Cardiac muscle cell (in vitro differentiated cells and primary cell): ENCODE data around the gene ATAD2B. TPM values are rescaled to one million over a fixed set of nuclear protein-coding genes. Genes with fewer than 3 reads are reported as not detected.
A peak's percentile ranks its signal among the peaks of the same experiment; 100 is the strongest.
"Not testable (repeated sequence)": the region's sequence is repeated elsewhere in the genome, so short reads cannot be mapped to it uniquely, and the experiment has no call there.

ENCODE experiments used
- DNase-seq, 2 donors: peaks; one replicate each; pipeline versions ENCODE4 v3.0.0 to v3.0.0-alpha.2; 2010 to 2017; ENCODE audit warnings: low read depth in 1 of 2, low spot score in 1 of 2
- H3K27ac ChIP-seq: fragments of 200-600 bp; sonication (generic); 2 replicates; pipeline ENCODE4 v1.5.1; 2016
- H3K27me3 ChIP-seq: fragments of 200-600 bp; sonication (generic); 2 replicates; pipeline ENCODE4 v1.6.0; 2016; ENCODE audit warnings: control low read depth
- H3K36me3 ChIP-seq: fragments of 200-600 bp; sonication (generic); 2 replicates; pipeline ENCODE4 v1.5.1; 2016; ENCODE audit warnings: control low read depth
- H3K4me1 ChIP-seq: fragments of 200-600 bp; sonication (generic); 2 replicates; pipeline ENCODE4 v1.8.1; 2017; ENCODE audit warnings: low read depth, mild to moderate bottlenecking, mixed run types
- H3K4me3 ChIP-seq: fragments of 200-600 bp; sonication (generic); 2 replicates; pipeline ENCODE4 v1.5.1; 2016; ENCODE audit warnings: mild to moderate bottlenecking
- H3K9me3 ChIP-seq: fragments of 200-600 bp; sonication (generic); 2 replicates; pipeline ENCODE4 v1.5.1; 2017; ENCODE audit warnings: low read depth, mild to moderate bottlenecking, control low read depth
- CTCF ChIP-seq: IDR thresholded peaks from 2 replicates; pipeline ENCODE4 v1.5.1; 2012; ENCODE audit warnings: low read depth, mild to moderate bottlenecking, low read length
- polyA plus RNA-seq: library from polyadenylated mRNA; unstranded; fragments of >200 nt; fragmentation: Nextera tagmentation; extraction: Ambion mirVana; gene quantifications from 2 replicates; pipeline ENCODE4 v1.2.1, GENCODE V29; 2016
- total RNA-seq: library from RNA; depleted of rRNA; stranded (reverse); fragments of >200 nt; gene quantifications from 2 replicates; pipeline ENCODE4 v1.2.3, GENCODE V29; 2016

ATAD2B gene
- total and polyA plus RNA-seq, 2 experiments from 2014 or later, result 10.7 to 17.2 TPM

DNA sequence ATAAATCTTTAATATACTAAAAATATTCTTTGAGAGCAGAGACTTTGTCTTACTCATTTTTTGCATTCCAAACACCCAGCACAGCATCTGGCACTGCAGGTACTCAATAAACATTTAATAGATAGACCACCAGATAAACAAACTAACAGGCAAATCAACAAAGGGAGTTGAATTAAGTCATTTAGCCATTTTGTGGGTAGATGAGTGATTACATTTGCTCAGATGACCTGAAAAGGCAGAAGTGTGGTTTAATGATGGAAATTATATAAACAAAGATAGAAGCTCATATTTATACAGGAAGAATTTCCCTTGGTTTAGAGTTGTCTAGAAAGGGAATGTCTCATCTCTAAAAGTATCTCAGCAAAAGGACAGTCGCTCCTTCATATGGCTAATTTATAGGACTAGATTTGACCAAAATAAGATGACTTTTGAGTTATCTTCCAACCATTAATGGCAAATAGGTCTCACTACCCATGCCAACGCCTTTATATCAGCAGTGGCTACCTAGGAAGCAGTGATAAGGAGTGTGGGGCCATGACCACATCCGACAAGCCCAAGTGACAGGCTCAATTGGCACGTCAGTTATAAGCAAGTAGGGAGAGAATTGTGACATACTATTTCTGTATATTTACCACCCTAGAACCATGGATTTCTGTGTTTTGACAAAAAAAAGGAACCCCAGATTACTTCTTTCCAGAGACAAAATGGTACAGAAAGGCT is 173.5 kb downstream of the ATAD2B start:
- Histone ChIP-seq H3K9me3 (no peaks in the 10 kb centered on the region), H3K4me3 (no peak overlapping the region), H3K27me3 (no peaks in the 10 kb centered on the region), H3K27ac (peak overlapping the region; percentile 78), H3K36me3 (peaks cover 5% of the 10 kb centered on the region), H3K4me1 (peaks cover 48% of the 10 kb centered on the region)
- peak in 1 of 2 donors; percentile 11 for DNase-seq
- no peak for TF ChIP-seq CTCF

DNA sequence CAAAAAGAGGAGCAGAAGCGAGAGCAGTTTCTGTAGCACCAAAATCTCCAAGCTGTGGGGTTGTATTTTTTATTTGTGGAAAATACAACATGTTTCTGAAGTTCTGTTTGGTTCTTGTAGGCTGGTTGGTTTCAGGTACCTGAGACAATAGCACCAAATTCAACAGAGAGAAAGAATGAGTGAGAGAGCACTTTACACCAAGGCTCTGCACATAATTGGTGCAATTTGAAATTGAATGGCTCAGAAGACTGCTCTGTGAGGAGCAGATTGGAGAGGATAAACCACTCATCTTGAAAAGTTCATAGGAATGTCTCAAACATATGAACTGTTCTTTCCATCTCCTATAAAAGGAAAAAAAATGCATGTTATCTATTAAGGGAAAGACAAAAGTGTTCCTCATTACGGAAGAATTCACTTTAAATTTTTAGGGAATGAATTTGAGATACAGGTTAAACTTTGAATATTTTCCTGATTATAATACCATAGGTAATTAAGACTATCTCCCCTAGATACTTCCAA is 175.1 kb downstream of the ATAD2B start:
- peak overlapping the region; percentile 26 for H3K27ac ChIP-seq
- no peak for TF ChIP-seq CTCF
- H3K27me3 ChIP-seq, result no peaks in the 10 kb centered on the region
- no peaks in the 10 kb centered on the region for H3K36me3 ChIP-seq
- H3K9me3 ChIP-seq, result no peaks in the 10 kb centered on the region
- H3K4me1 ChIP-seq, result peaks cover 48% of the 10 kb centered on the region
- DNase-seq, result no peak
- H3K4me3 ChIP-seq, result no peak overlapping the region

DNA sequence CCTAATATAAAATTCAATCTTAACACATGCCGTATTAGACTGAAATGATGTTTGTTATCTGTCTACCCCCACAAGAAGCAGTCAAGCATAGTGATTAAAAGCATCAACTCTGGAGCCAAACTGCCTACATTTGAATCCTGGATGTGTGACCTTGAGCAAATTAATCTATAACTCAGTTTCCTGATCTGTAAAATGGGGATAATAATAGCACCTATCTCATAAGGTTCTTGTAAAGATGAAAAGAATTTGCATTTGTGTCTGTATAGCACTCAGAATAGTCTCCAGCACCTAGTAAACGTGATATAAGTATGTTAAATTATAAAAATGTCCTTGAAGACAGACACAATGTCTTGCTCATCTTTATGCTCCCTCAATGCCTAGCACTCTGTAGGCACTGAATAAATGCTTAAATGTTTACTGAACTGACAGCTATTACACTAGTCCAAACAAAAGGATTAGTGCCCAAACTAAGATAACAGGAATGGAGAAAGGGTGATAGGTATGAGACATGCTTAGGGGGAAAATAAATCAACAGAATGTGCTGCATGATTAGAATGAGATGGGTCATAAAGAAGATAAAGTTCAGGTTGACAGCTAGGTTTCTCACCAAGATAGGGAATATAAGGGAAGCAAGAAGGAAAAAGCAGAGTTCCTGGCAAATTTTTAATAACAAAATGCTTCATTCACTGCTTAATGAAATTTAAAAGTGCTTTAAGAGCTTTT is 180.6 kb downstream of the ATAD2B start:
- H3K27ac ChIP-seq, result no peak overlapping the region

DNA sequence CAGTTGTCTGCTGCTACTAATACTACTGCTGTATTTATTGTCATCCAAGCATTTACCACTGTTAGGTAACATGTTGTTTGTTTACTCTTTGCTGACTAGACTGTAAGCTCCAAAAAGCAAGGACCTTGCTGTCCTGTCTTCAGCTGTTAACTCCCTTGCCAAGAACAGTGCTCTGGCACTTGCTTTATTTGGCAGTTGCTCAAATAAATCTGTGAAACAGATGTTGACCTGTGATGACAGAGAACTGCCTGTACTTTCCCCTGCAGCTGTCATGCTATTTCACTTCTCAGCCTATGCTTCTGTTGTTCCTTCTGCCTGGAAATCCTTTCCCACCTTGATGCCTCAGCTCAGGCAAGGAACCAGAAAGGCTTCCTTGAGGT is 181.2 kb downstream of the ATAD2B start:
- DNase-seq, result peak in 1 of 2 donors; percentile 65
- TF ChIP-seq CTCF, result no peak
- Histone ChIP-seq H3K9me3 (no peaks in the 10 kb centered on the region), H3K36me3 (no peaks in the 10 kb centered on the region), H3K27ac (no peak overlapping the region), H3K27me3 (no peaks in the 10 kb centered on the region), H3K4me3 (no peak overlapping the region), H3K4me1 (no peaks in the 10 kb centered on the region)

More for the DNA sequence above, 180.6 kb downstream of the ATAD2B start:
- no peak for TF ChIP-seq CTCF
- no peaks in the 10 kb centered on the region for H3K9me3 ChIP-seq
- no peaks in the 10 kb centered on the region for H3K4me1 ChIP-seq
- no peaks in the 10 kb centered on the region for H3K36me3 ChIP-seq
- no peak for DNase-seq
- H3K27me3 ChIP-seq, result no peaks in the 10 kb centered on the region
- no peak overlapping the region for H3K4me3 ChIP-seq

GRCh38 chr2:23745068-23745725 is 181.7 kb downstream of the ATAD2B start:
- Histone ChIP-seq H3K9me3 (no peaks in the 10 kb centered on the region), H3K27ac (no peak overlapping the region), H3K4me1 (no peaks in the 10 kb centered on the region), H3K4me3 (no peak overlapping the region), H3K36me3 (no peaks in the 10 kb centered on the region), H3K27me3 (no peaks in the 10 kb centered on the region)
- no peak for DNase-seq
- no peak for TF ChIP-seq CTCF

DNA sequence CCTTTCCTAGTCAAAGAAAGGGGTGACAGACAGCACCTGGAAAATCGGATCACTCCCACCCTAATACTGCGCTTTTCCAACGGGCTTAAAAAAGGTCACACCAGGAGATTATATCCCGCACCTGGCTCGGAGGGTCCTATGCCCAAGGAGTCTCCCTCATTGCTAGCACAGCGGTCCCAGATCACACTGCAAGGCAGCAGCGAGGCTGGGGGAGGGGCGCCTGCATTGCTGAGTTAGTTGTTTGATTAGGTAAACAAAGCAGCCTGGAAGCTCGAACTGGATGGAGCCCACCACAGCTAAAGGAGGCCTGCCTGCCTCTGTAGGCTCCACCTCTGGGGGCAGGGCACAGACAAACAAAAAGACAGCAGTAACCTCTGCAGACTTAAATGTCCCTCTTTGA is 190.1 kb downstream of the ATAD2B start:
- DNase-seq, H3K27me3 ChIP-seq, H3K4me3 ChIP-seq: not testable (repeated sequence)

More for the DNA sequence above, 190.1 kb downstream of the ATAD2B start:
- H3K36me3 ChIP-seq, H3K4me1 ChIP-seq, H3K27ac ChIP-seq, H3K9me3 ChIP-seq: not testable (repeated sequence)
